GM12878 (cell line): ENCODE results near the gene SENP1. TPM values are rescaled to one million over a fixed set of nuclear protein-coding genes. Genes with fewer than 3 reads are reported as not detected.

Experiments used
- ATAC-seq: fragments of 200-7000 bp; cut with Tn5 transposase; 3 replicates; pipeline ENCODE4 v1.9.1; 2020; ENCODE audit warnings: mild to moderate bottlenecking, moderate library complexity
- BruUV-seq: library from RNA; stranded (reverse); fragments of 400-500 nt; replicated peaks from 2 replicates; lab custom pipeline; 2021; lab: Mats Ljungman, UMichigan
- CTCF ChIA-PET: fragments of 300-600 bp; sonication (Branson Sonifier 250); formaldehyde crosslinking; extraction: SDS; loops from one replicate; lab custom pipeline; 2021; ENCODE audit warnings: inconsistent platforms; lab: Yijun Ruan, JAX
- POLR2A ChIA-PET: fragments of 350-600 bp; formaldehyde crosslinking; extraction: SDS; loops from one replicate; lab custom pipeline; 2021; ENCODE audit warnings: inconsistent platforms; lab: Charles Lee
- RAD21 ChIA-PET: fragments of 300-600 bp; sonication (Branson Sonifier 250); formaldehyde crosslinking; loops from one replicate; lab custom pipeline; 2023; ENCODE audit warnings: antibody characterized with exemption; ENCODE audit not compliant: unreplicated experiment; lab: Charles Lee
- SMC1A ChIA-PET: fragments of 300-600 bp; sonication (Branson Sonifier 250); formaldehyde crosslinking; loops from one replicate; lab custom pipeline; 2023; ENCODE audit not compliant: unreplicated experiment, uncharacterized antibody; lab: Charles Lee
- DNase-seq: peaks from one replicate; pipeline ENCODE4 v3.0.0-alpha.2; 2011; ENCODE audit warnings: low read depth, low spot score
- FAIRE-seq: peaks from 3 replicates; lab custom pipeline; 2011; peaks lifted over from hg19 to GRCh38; lab: Jason Lieb, UNC
- H2AFZ ChIP-seq: 2 replicates; pipeline ENCODE4 v1.6.0; 2011; ENCODE audit warnings: low read depth, low read length, control low read depth; ENCODE audit not compliant: control insufficient read depth
- H3K27ac ChIP-seq: 2 replicates; pipeline ENCODE4 v1.5.1; 2011; ENCODE audit warnings: control low read depth; ENCODE audit not compliant: control insufficient read depth, insufficient read depth
- H3K27me3 ChIP-seq, 2 experiments: replicated peaks in 1 of 2; 2 replicates each; pipeline versions ENCODE4 v1.6.0 to v1.6.1; 2011; ENCODE audit warnings: low read length in 1 of 2; ENCODE audit not compliant: control insufficient read depth in 2 of 2, insufficient read depth in 2 of 2
- H3K36me3 ChIP-seq, 2 experiments: 2 replicates each; pipeline ENCODE4 v1.5.1; 2011; ENCODE audit warnings: low read length in 1 of 2; ENCODE audit not compliant: control insufficient read depth in 2 of 2, insufficient read depth in 2 of 2
- H3K4me1 ChIP-seq: 2 replicates; pipeline ENCODE4 v1.6.1; 2011; ENCODE audit warnings: mild to moderate bottlenecking, low read length, moderate library complexity, mixed read lengths; ENCODE audit not compliant: control insufficient read depth, insufficient read depth
- H3K4me2 ChIP-seq: 2 replicates; pipeline ENCODE4 v1.6.0; 2011; ENCODE audit warnings: control low read depth; ENCODE audit not compliant: control insufficient read depth, insufficient read depth
- H3K4me3 ChIP-seq: fragments of 200-600 bp; sonication (generic); 2 replicates; pipeline ENCODE4 v1.5.1; 2016
- H3K79me2 ChIP-seq: 2 replicates; pipeline ENCODE4 v1.6.0; 2011; ENCODE audit warnings: low read length; ENCODE audit not compliant: control insufficient read depth, insufficient read depth
- H3K9ac ChIP-seq: 2 replicates; pipeline ENCODE4 v1.8.0; 2011; ENCODE audit warnings: low read length, control low read depth, mixed read lengths; ENCODE audit not compliant: control insufficient read depth, insufficient read depth
- H3K9me3 ChIP-seq: replicated peaks from 3 replicates; pipeline ENCODE4 v1.5.1; 2011; ENCODE audit warnings: mild to moderate bottlenecking, low read length; ENCODE audit not compliant: control insufficient read depth, insufficient read depth
- H4K20me1 ChIP-seq: 2 replicates; pipeline ENCODE4 v1.6.0; 2011; ENCODE audit not compliant: control insufficient read depth, insufficient read depth
- CHD4 ChIP-seq: fragments of 200-600 bp; sonication (generic); IDR thresholded peaks from 2 replicates; pipeline ENCODE4 v1.6.1; 2016; ENCODE audit warnings: mild to moderate bottlenecking
- CREM ChIP-seq: IDR thresholded peaks from 2 replicates; pipeline ENCODE4 v1.6.1; 2014; ENCODE audit warnings: antibody characterized with exemption, low read depth
- EGR1 ChIP-seq, 2 experiments: IDR thresholded peaks; 1 replicate in 1 of 2; 2 replicates in 1 of 2; pipeline ENCODE4 v1.6.1; 2011 to 2012; ENCODE audit warnings: low read depth in 2 of 2, low read length in 2 of 2, borderline replicate concordance in 1 of 2, mild to moderate bottlenecking in 1 of 2, moderate library complexity in 1 of 2
- GATAD2B ChIP-seq: fragments of 450-650 bp; conservative IDR thresholded peaks from 2 replicates; pipeline ENCODE4 v1.6.1; 2017; ENCODE audit warnings: low read depth, mild to moderate bottlenecking, moderate library complexity
- KDM1A ChIP-seq: fragments of 200-600 bp; sonication (generic); IDR thresholded peaks from 2 replicates; pipeline ENCODE4 v1.6.1; 2016; ENCODE audit warnings: borderline replicate concordance
- NR2F1 ChIP-seq: fragments of 450-650 bp; conservative IDR thresholded peaks from 2 replicates; pipeline ENCODE4 v1.6.1; 2017; ENCODE audit warnings: mild to moderate bottlenecking
- SIN3A ChIP-seq: IDR thresholded peaks from 2 replicates; pipeline ENCODE4 v1.6.1; 2012; ENCODE audit warnings: low read depth, low read length, improper control_type of control experiment
- SIX5 ChIP-seq: IDR thresholded peaks from 2 replicates; pipeline ENCODE4 v1.6.1; 2011; ENCODE audit warnings: mild to moderate bottlenecking, low read depth, low read length, moderate library complexity; ENCODE audit not compliant: severe bottlenecking
- SREBF1 ChIP-seq: IDR thresholded peaks from 2 replicates; pipeline ENCODE4 v1.6.1; 2012; ENCODE audit warnings: mild to moderate bottlenecking, low read length
- SUPT20H ChIP-seq: IDR thresholded peaks from 2 replicates; pipeline ENCODE4 v1.6.1; 2011; ENCODE audit warnings: low read depth, mild to moderate bottlenecking, low read length, moderate library complexity, borderline replicate concordance; ENCODE audit not compliant: control insufficient read depth
- ZNF622 ChIP-seq: fragments of 450-650 bp; IDR thresholded peaks from 2 replicates; pipeline ENCODE4 v1.6.1; 2017; ENCODE audit warnings: mild to moderate bottlenecking, inconsistent platforms
- WGBS: methylation state at CpG from one replicate; pipeline ENCODE4 v1.1.6; 2016; ENCODE audit warnings: low lambda C conversion rate; ENCODE audit not compliant: insufficient replicate concordance, insufficient coverage; ENCODE audit errors: missing lambda C conversion rate; 5-methylcytosine and 5-hydroxymethylcytosine counted together
- in situ Hi-C: fragments of 300-500 bp; cut with MboI; formaldehyde crosslinking; loops from 9 replicates; pipeline ENCODE4 v1.14.3; 2018; ENCODE audit warnings: mixed read lengths
- intact Hi-C: fragments of 100-400 bp; cut with micrococcal nuclease; formaldehyde crosslinking; loops from one replicate; pipeline ENCODE4 v1.14.2; 2022; ENCODE audit not compliant: unreplicated experiment
- polyA plus RNA-seq, 11 experiments: library from polyadenylated mRNA; depleted of rRNA in 4 of 11; unstranded in 6 of 11; stranded (reverse) in 5 of 11; fragments of >200 nt; fragmentation: Nextera tagmentation in 4 of 11; fragmentation: Illumina TruSeq in 1 of 11; extraction: Ambion mirVana in 4 of 11; extraction: Trizol in 1 of 11; gene quantifications; 1 replicate in 1 of 11; 2 replicates in 10 of 11; pipeline versions ENCODE4 v1.2.1 to v1.2.3, GENCODE V29; 2011 to 2016; ENCODE audit warnings: inconsistent platforms in 2 of 11, missing spikeins in 2 of 11, low read depth in 1 of 11
- total RNA-seq, 4 experiments: library from RNA; depleted of rRNA in 3 of 4; stranded (reverse); fragments of >200 nt in 3 of 4; fragmentation: Illumina TruSeq in 1 of 4; extraction: Trizol in 1 of 4; gene quantifications; 2 replicates each; pipeline versions ENCODE4 v1.2.1 to v1.2.3, GENCODE V29; 2013 to 2021

Gene SENP1
- total and polyA plus RNA-seq, 10 of the 15 experiments (the other 5 are each of a cell fraction or from before 2014, with no cell fraction given): 8.1 to 52.4 (median 26.1) TPM

DNA sequence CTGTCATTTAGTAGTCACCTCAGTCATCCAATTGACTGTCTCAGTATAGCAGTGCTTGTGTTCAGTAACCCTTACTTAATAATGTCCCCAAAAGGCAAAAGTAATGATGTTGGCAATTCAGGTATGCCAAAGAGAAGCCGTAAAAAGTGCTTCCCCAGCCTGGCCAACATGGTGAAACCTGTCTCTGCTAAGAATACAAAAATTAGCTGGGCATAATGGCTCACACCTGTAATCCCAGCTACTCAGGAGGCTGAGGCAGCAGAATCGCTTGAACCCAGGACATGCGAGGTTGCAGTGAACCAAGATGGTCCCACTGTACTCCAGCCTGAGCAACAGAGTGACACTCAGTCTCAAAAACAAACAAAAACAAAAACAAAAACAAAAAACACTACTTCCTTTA is 33.6 kb downstream of the SENP1 start:
- POLR2A ChIA-PET: no interaction called here
- no peak overlapping the region for H3K4me3 ChIP-seq
- in situ Hi-C loops: no loop called here
- RAD21 ChIA-PET: no interaction called here
- SMC1A ChIA-PET: no interaction called here
- BruUV-seq: no TSS peak
- no peaks in the 10 kb centered on the region for H3K9me3 ChIP-seq
- CTCF ChIA-PET: no interaction called here
- 100% methylated on average over 3 of the region's 3 CpGs for WGBS
- intact Hi-C loops: no loop called here
- no peak for TF ChIP-seq ZNF622
- no peak overlapping the region for H3K27ac ChIP-seq
- no peaks in the 10 kb centered on the region for H4K20me1 ChIP-seq
- no peak overlapping the region for H2AFZ ChIP-seq
- ATAC-seq (no peak), FAIRE-seq (no peak), DNase-seq (no peak)
- H3K36me3 ChIP-seq: peaks cover 0 to 26% of the 10 kb centered on the region in 2 experiments; a peak in 3 of 4 replicates
- H3K4me1 ChIP-seq: no peaks in the 10 kb centered on the region
- H3K27me3 ChIP-seq: no peaks in the 10 kb centered on the region
- H3K4me2 ChIP-seq: no peak overlapping the region
- no peak overlapping the region for H3K9ac ChIP-seq
- no peaks in the 10 kb centered on the region for H3K79me2 ChIP-seq

DNA sequence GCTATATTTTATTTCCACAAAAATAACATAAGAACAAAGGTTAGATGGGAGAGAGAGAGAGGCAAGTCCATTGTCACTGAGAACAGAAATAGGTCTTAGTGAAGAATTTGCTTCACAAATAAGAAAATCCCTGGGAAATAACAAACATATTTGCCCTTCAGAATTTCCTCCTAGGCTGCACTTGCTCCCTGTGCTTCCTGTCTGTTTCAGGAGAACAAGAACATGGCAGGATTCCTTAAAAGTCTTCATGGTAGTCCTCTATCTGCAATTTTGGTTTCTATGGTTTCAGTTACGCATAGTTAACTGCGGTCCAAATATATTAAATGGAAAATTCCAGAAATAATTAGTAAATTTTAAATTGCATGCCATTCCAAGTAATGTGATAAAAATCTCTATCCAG is 34.1 kb downstream of the SENP1 start:
- POLR2A ChIA-PET: no interaction called here
- CTCF ChIA-PET: interaction anchor here (0.6 kb wide), 1 partner anchor 99 kb away, joined by 4 read pairs; no protein-coding TSS in a partner anchor
- Histone ChIP-seq H3K9me3 (no peaks in the 10 kb centered on the region), H3K27ac (no peak overlapping the region), H3K4me2 (no peak overlapping the region), H3K9ac (no peak overlapping the region), H3K4me3 (no peak overlapping the region), H3K4me1 (no peaks in the 10 kb centered on the region), H3K79me2 (no peaks in the 10 kb centered on the region), H2AFZ (no peak overlapping the region), H4K20me1 (no peaks in the 10 kb centered on the region)
- intact Hi-C loops (no loop called here), in situ Hi-C loops (no loop called here)
- SMC1A ChIA-PET: no interaction called here
- TF ChIP-seq NR2F1 (no peak), CHD4 (no peak), SREBF1 (no peak), CREM (no peak), GATAD2B (no peak), EGR1 (IDR thresholded peaks at IDR 0.05; ENCODE audit: borderline replicate concordance in 1 of 2, low read depth in 2 of 2, low read length in 2 of 2) (no peak), SIN3A (no peak), KDM1A (no peak), SIX5 (no peak), SUPT20H (no peak)
- TF ChIP-seq, all 136 proteins: peak for 0
- FAIRE-seq: no peak
- ATAC-seq: no peak
- no peak for DNase-seq
- 90% methylated on average over 2 of the region's 2 CpGs for WGBS
- Histone ChIP-seq H3K27me3 (no peaks in the 10 kb centered on the region), H3K36me3 (peaks cover 0 to 26% of the 10 kb centered on the region in 2 experiments; a peak in 3 of 4 replicates)
- BruUV-seq: no TSS peak
- RAD21 ChIA-PET: no interaction called here
